ENCODE results near the gene HCAR2. TPM values are rescaled to one million over a fixed set of nuclear protein-coding genes. Genes with fewer than 3 reads are reported as not detected.
A peak's percentile ranks its signal among the peaks of the same experiment; 100 is the strongest.

The HCAR2 gene
- total RNA-seq, 1 experiment from 2014 or later: not detected

DNA sequence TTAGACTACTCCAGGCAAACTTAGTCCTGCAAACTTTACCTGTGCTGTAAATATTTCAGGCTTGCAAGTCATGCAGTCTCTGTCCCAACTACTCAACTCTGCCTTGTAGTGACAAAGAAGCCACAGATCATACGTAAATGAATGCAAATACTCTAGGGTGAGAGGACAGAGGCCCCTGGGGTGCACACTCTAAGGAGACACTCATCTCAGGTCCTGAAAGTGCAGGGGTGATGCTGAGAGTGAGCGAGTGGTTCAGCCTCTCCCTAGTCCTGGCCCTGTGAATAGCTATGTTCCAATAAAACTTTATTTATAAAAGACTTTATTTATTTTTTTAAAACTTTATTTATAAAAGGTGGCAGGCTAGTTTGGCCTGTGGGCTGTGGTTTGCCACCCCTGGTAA, 34.9 kb downstream of the HCAR2 start:
- no peak overlapping the region for H2BK120ac ChIP-seq (ENCODE audit: low read depth, low read length, poor library complexity, severe bottlenecking)

More for the DNA sequence above, 34.9 kb downstream of the HCAR2 start:
- Histone ChIP-seq H2BK5ac (ENCODE audit: insufficient read length, low read length) (no peak overlapping the region), H2BK20ac (ENCODE audit: low read depth, low read length, poor library complexity, severe bottlenecking) (no peak overlapping the region), H3K9ac (ENCODE audit: extremely low read depth, insufficient read length, low read length) (no peak overlapping the region), H3K79me2 (ENCODE audit: insufficient read depth, low read length) (no peaks in the 10 kb centered on the region), H2BK12ac (ENCODE audit: insufficient read length, low read depth, low read length) (no peak overlapping the region), H4K91ac (ENCODE audit: insufficient read length, low read depth, low read length) (no peak overlapping the region), H3K27me3 (ENCODE audit: insufficient read depth, low read length) (no peaks in the 10 kb centered on the region), H3K4ac (ENCODE audit: low read depth, low read length) (no peak overlapping the region), H3K4me1 (ENCODE audit: insufficient read depth, low read length) (peaks cover 3% of the 10 kb centered on the region; the same call in 1 of the 2 replicates), H3K18ac (ENCODE audit: insufficient read length, low read depth, low read length) (no peak overlapping the region), H3K14ac (ENCODE audit: insufficient read depth, low read length) (no peak overlapping the region), H3T11ph (ENCODE audit: low read length) (no peak overlapping the region), H4K8ac (replicated peaks; ENCODE audit: insufficient read length, low read depth, low read length) (no peak overlapping the region), H2AFZ (ENCODE audit: low read length) (no peak overlapping the region), H2BK15ac (ENCODE audit: low read depth, low read length) (no peak overlapping the region), H3K23ac (ENCODE audit: insufficient read length, low read depth, low read length) (no peak overlapping the region), H2AK5ac (ENCODE audit: insufficient read length, low read length) (no peak overlapping the region), H4K5ac (ENCODE audit: insufficient read length, low read depth, low read length) (no peak overlapping the region), H3K56ac (ENCODE audit: insufficient read length, low read depth, low read length) (no peak overlapping the region), H3K9me3 (ENCODE audit: control insufficient read depth, low read depth, low read length) (no peaks in the 10 kb centered on the region), H3K23me2 (ENCODE audit: insufficient read length, low read depth, low read length, poor library complexity, severe bottlenecking) (no peaks in the 10 kb centered on the region), H3K79me1 (ENCODE audit: insufficient read depth, low read depth, low read length, poor library complexity, severe bottlenecking) (no peaks in the 10 kb centered on the region), H4K20me1 (ENCODE audit: control insufficient read depth, insufficient read depth, insufficient read length) (no peaks in the 10 kb centered on the region), H3K27ac (ENCODE audit: insufficient read length, low read depth, low read length) (no peak overlapping the region), H3K4me2 (ENCODE audit: insufficient read depth, insufficient read length, low read length) (no peak overlapping the region)
- TF ChIP-seq, protein P1, sequence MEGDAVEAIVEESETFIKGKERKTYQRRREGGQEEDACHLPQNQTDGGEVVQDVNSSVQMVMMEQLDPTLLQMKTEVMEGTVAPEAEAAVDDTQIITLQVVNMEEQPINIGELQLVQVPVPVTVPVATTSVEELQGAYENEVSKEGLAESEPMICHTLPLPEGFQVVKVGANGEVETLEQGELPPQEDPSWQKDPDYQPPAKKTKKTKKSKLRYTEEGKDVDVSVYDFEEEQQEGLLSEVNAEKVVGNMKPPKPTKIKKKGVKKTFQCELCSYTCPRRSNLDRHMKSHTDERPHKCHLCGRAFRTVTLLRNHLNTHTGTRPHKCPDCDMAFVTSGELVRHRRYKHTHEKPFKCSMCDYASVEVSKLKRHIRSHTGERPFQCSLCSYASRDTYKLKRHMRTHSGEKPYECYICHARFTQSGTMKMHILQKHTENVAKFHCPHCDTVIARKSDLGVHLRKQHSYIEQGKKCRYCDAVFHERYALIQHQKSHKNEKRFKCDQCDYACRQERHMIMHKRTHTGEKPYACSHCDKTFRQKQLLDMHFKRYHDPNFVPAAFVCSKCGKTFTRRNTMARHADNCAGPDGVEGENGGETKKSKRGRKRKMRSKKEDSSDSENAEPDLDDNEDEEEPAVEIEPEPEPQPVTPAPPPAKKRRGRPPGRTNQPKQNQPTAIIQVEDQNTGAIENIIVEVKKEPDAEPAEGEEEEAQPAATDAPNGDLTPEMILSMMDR (conservative IDR thresholded peaks at IDR 0.05): no peak
- Mint-ChIP-seq H3K27ac (peak overlapping the region; percentile 5 to 80 (median 30); a peak in 4 of 7 replicates), H3K27me3 (ENCODE audit: low read depth) (no peaks in the 10 kb centered on the region; the same call in 1 of the 2 replicates), H3K9me3 (peaks cover 0 to 3% of the 10 kb centered on the region in 2 experiments; a peak in 1 of 5 replicates), H3K36me3 (ENCODE audit: insufficient read depth in 1 of 3, low read depth in 3 of 3) (no peaks in the 10 kb centered on the region), H3K4me3 (no peak overlapping the region), H3K4me1 (peaks cover 9 to 15% of the 10 kb centered on the region in 2 experiments)
- WGBS (ENCODE audit: extremely low coverage, insufficient read length, low lambda C conversion rate): no CpG with 5 or more reads among the region's 2 CpGs
- DNase-seq: peak; percentile 42
